Fibroblast of lung (primary cell): ENCODE measurements around the gene FKBP8. TPM values are rescaled to one million over a fixed set of nuclear protein-coding genes. Genes with fewer than 3 reads are reported as not detected.

Source experiments
- DNase-seq, 2 donors: peaks; one replicate each; pipeline versions ENCODE4 v3.0.0 to v3.0.0-alpha.2; 2010; ENCODE audit warnings: low read depth in 2 of 2
- H2AFZ ChIP-seq: 2 replicates; pipeline ENCODE4 v1.5.1; 2012; ENCODE audit warnings: low read length, control low read depth, inconsistent platforms
- H3K27ac ChIP-seq: 2 replicates; pipeline ENCODE4 v1.5.1; 2011; ENCODE audit warnings: low read length, control low read depth; ENCODE audit not compliant: insufficient read depth
- H3K27me3 ChIP-seq: 2 replicates; pipeline ENCODE4 v1.5.1; 2011; ENCODE audit warnings: mild to moderate bottlenecking, low read length; ENCODE audit not compliant: control insufficient read depth, insufficient read depth
- H3K36me3 ChIP-seq: 2 replicates; pipeline ENCODE4 v1.5.1; 2011; ENCODE audit warnings: low read length; ENCODE audit not compliant: control insufficient read depth, insufficient read depth
- H3K4me1 ChIP-seq: 2 replicates; pipeline ENCODE4 v1.5.1; 2011; ENCODE audit warnings: low read length; ENCODE audit not compliant: control insufficient read depth, insufficient read depth; ENCODE audit errors: extremely low read depth
- H3K4me2 ChIP-seq: 2 replicates; pipeline ENCODE4 v1.5.1; 2011; ENCODE audit warnings: low read length, control low read depth; ENCODE audit not compliant: insufficient read depth; ENCODE audit errors: extremely low read depth
- H3K4me3 ChIP-seq, 4 experiments: fragments of 200-600 bp in 1 of 4; sonication (generic) in 1 of 4; replicated peaks in 1 of 4; 2 replicates each; pipeline ENCODE4 v1.5.1; 2011 to 2016; ENCODE audit warnings: low read length in 4 of 4, low read depth in 3 of 4, mild to moderate bottlenecking in 3 of 4, control low read depth in 2 of 4, inconsistent platforms in 1 of 4, mixed read lengths in 1 of 4; ENCODE audit not compliant: insufficient read depth in 1 of 4; ENCODE audit errors: control extremely low read depth in 1 of 4
- H3K79me2 ChIP-seq: 2 replicates; pipeline ENCODE4 v1.5.1; 2012; ENCODE audit warnings: mild to moderate bottlenecking, low read length, inconsistent platforms; ENCODE audit not compliant: control insufficient read depth, insufficient read depth
- H3K9ac ChIP-seq: 2 replicates; pipeline ENCODE4 v1.5.1; 2011; ENCODE audit warnings: mild to moderate bottlenecking, low read length, control low read depth; ENCODE audit not compliant: insufficient read depth
- H3K9me3 ChIP-seq: 2 replicates; pipeline ENCODE4 v1.5.1; 2012; ENCODE audit warnings: low read depth, low read length; ENCODE audit not compliant: control insufficient read depth, insufficient read depth
- H4K20me1 ChIP-seq: 2 replicates; pipeline ENCODE4 v1.5.1; 2011; ENCODE audit warnings: low read length; ENCODE audit not compliant: control insufficient read depth, insufficient read depth; ENCODE audit errors: extremely low read depth
- EZH2 ChIP-seq: IDR thresholded peaks from 2 replicates; pipeline ENCODE4 v1.5.1; 2012; ENCODE audit warnings: low read length, control low read depth, mild to moderate bottlenecking; ENCODE audit errors: missing control alignments
- polyA plus RNA-seq, 2 donors: library from polyadenylated mRNA; depleted of rRNA in 1 of 2; stranded (reverse) in 1 of 2; unstranded in 1 of 2; fragments of >200 nt; gene quantifications; 2 replicates each; pipeline ENCODE4 v1.2.1, GENCODE V29; 2011 to 2012; ENCODE audit warnings: missing spikeins in 1 of 2
- total RNA-seq: library from RNA; depleted of rRNA; stranded (reverse); fragments of >200 nt; gene quantifications from 2 replicates; pipeline ENCODE4 v1.2.1, GENCODE V29; 2014
- TF ChIP-seq, protein P1 (sequence below), 2 donors: IDR thresholded peaks in 1 of 2; conservative IDR thresholded peaks in 1 of 2; 1 replicate in 1 of 2; 2 replicates in 1 of 2; pipeline ENCODE4 v1.5.1; 2011 to 2012; ENCODE audit warnings: low read length in 2 of 2, control low read depth in 1 of 2, inconsistent platforms in 1 of 2, low read depth in 1 of 2, mild to moderate bottlenecking in 1 of 2

The FKBP8 gene
- total and polyA plus RNA-seq, 2 donors (not counting 1 experiment from before 2014, with no cell fraction given) = 135 to 289 TPM

DNA sequence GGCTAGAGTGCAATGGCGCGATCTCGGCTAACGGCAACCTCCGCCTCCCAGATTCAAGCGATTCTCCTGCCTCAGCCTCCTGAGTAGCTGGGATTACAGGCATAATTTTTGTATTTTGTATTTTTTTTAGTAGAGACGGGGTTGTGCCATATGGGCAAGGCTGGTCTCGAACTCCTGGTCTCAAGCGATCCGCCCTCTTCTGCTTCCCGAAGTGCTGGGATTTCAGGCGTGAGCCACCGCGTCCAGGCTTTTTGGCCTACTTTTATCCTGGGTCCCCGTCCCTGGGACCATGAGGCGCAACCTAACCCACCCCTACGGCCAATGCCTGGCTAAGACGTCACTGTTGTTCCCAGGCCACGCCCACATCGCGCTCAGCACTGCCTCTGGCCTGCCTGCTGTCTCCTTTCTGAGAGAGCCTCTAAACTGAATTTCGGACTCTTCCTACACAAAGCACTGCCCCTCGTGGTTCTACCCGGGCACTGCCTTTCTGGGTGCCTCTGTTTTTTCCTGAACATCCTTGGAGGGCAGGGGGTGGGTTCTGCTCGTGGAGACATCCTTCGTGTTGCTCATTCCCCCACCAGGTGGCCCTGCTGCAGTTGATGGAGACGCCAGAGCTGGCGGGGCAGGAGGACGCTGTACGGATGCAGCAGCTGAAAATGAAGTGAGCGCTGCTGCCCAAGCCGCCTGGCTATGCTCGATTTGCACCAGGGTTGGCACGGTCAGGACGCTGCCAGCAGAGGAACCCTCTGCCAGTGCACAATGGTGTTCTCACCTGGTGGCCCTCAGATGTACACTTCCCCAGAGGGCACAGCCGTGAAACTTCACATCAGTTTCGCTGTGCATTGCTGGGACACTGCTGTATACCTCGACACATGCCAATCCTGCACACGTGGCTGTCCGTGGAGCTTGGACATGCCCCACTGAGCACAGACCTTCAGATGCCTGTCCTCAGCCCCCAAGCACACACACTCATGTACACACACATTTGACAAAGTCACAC is 47.2 kb upstream of the FKBP8 start:
- no peak overlapping the region for H3K4me3 ChIP-seq
- H3K4me2 ChIP-seq = no peak overlapping the region
- no peaks in the 10 kb centered on the region for H3K79me2 ChIP-seq
- TF ChIP-seq, protein P1, sequence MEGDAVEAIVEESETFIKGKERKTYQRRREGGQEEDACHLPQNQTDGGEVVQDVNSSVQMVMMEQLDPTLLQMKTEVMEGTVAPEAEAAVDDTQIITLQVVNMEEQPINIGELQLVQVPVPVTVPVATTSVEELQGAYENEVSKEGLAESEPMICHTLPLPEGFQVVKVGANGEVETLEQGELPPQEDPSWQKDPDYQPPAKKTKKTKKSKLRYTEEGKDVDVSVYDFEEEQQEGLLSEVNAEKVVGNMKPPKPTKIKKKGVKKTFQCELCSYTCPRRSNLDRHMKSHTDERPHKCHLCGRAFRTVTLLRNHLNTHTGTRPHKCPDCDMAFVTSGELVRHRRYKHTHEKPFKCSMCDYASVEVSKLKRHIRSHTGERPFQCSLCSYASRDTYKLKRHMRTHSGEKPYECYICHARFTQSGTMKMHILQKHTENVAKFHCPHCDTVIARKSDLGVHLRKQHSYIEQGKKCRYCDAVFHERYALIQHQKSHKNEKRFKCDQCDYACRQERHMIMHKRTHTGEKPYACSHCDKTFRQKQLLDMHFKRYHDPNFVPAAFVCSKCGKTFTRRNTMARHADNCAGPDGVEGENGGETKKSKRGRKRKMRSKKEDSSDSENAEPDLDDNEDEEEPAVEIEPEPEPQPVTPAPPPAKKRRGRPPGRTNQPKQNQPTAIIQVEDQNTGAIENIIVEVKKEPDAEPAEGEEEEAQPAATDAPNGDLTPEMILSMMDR (conservative IDR thresholded peaks at IDR 0.05 in 1 of 2, IDR thresholded peaks at IDR 0.05 in 1 of 2; ENCODE audit: low read depth in 1 of 2, low read length in 2 of 2) = peak in 1 of 2 donors; percentile 36
- no peak for TF ChIP-seq EZH2
- H3K9ac ChIP-seq = no peak overlapping the region
- H3K9me3 ChIP-seq = no peaks in the 10 kb centered on the region
- peaks cover 3% of the 10 kb centered on the region for H3K36me3 ChIP-seq
- H3K4me1 ChIP-seq = peaks cover 5% of the 10 kb centered on the region
- no peaks in the 10 kb centered on the region for H4K20me1 ChIP-seq
- H3K27me3 ChIP-seq = no peaks in the 10 kb centered on the region
- H2AFZ ChIP-seq = no peak overlapping the region
- peak; percentile 47 to 82 for DNase-seq
- no peak overlapping the region for H3K27ac ChIP-seq

- H3K4me2 ChIP-seq = peak overlapping the region; percentile 89
- TF ChIP-seq, protein P1 (conservative IDR thresholded peaks at IDR 0.05 in 1 of 2, IDR thresholded peaks at IDR 0.05 in 1 of 2; ENCODE audit: low read depth in 1 of 2, low read length in 2 of 2) = no peak
- TF ChIP-seq EZH2 = no peak
- peak; percentile 48 to 68 for DNase-seq
- no peaks in the 10 kb centered on the region for H3K79me2 ChIP-seq
- H3K9ac ChIP-seq = peak overlapping the region; percentile 71
- peak overlapping the region; percentile 61 to 78 (median 74) for H3K4me3 ChIP-seq
- peaks cover 5% of the 10 kb centered on the region for H3K4me1 ChIP-seq
- peaks cover 3% of the 10 kb centered on the region for H3K36me3 ChIP-seq
- H3K27ac ChIP-seq = peak overlapping the region; percentile 79
- H3K9me3 ChIP-seq = no peaks in the 10 kb centered on the region
- peak overlapping the region; percentile 73 for H2AFZ ChIP-seq
- no peaks in the 10 kb centered on the region for H3K27me3 ChIP-seq
- no peaks in the 10 kb centered on the region for H4K20me1 ChIP-seq
Observed at GRCh38 chr19:18589380-18590272, 46.3 kb upstream of the FKBP8 start.
